ENCODE data around the gene EFNA1.

GRCh38 chr1:155120253-155120652, 7.4 kb upstream of the EFNA1 start:
- TF ChIP-seq CTCF (conservative IDR thresholded peaks at IDR 0.05; ENCODE audit: low read depth, low read length) (no peak), EZH2 (IDR thresholded peaks at IDR 0.05; ENCODE audit: low read length, unreplicated experiment) (no peak)

Data from PC-3 (cell line).